ENCODE results near the gene NDUFAF8. TPM values are rescaled to one million over a fixed set of nuclear protein-coding genes. Genes with fewer than 3 reads are reported as not detected.
A peak's percentile ranks its signal among the peaks of the same experiment; 100 is the strongest.

Gene NDUFAF8
- total RNA-seq, 1 donor from 2014 or later = 39.7 TPM

GRCh38 chr17:81195941-81196495 lies 43.1 kb upstream of the NDUFAF8 start:
- H3K27me3 Mint-ChIP-seq (ENCODE audit: low read depth) = no peaks in the 10 kb centered on the region
- H3K27ac Mint-ChIP-seq (ENCODE audit: unreplicated experiment) = no peak overlapping the region
- no peaks in the 10 kb centered on the region for H3K9me3 Mint-ChIP-seq (ENCODE audit: low read depth)
- no peak for TF ChIP-seq CTCF (IDR thresholded peaks at IDR 0.05)
- no peak for DNase-seq (ENCODE audit: low spot score)
- peaks cover 2% of the 10 kb centered on the region for H3K36me3 Mint-ChIP-seq (ENCODE audit: low read depth)
- H3K4me1 Mint-ChIP-seq (ENCODE audit: low read depth) = no peaks in the 10 kb centered on the region
- H3K4me3 Mint-ChIP-seq (ENCODE audit: unreplicated experiment) = no peak overlapping the region

GRCh38 chr17:81196505-81197408 lies 42.4 kb upstream of the NDUFAF8 start:
- no peak overlapping the region for H3K4me3 Mint-ChIP-seq (ENCODE audit: unreplicated experiment)
- H3K27me3 Mint-ChIP-seq (ENCODE audit: low read depth) = no peaks in the 10 kb centered on the region
- DNase-seq (ENCODE audit: low spot score) = peak; percentile 86
- no peaks in the 10 kb centered on the region for H3K9me3 Mint-ChIP-seq (ENCODE audit: low read depth)
- no peak for TF ChIP-seq CTCF (IDR thresholded peaks at IDR 0.05)
- no peak overlapping the region for H3K27ac Mint-ChIP-seq (ENCODE audit: unreplicated experiment)
- no peaks in the 10 kb centered on the region for H3K4me1 Mint-ChIP-seq (ENCODE audit: low read depth)
- peaks cover 2% of the 10 kb centered on the region for H3K36me3 Mint-ChIP-seq (ENCODE audit: low read depth)

GRCh38 chr17:81197409-81197795 lies 41.7 kb upstream of the NDUFAF8 start:
- TF ChIP-seq CTCF (IDR thresholded peaks at IDR 0.05) = no peak
- peak; percentile 88 for DNase-seq (ENCODE audit: low spot score)
- no peak overlapping the region for H3K4me3 Mint-ChIP-seq (ENCODE audit: unreplicated experiment)
- peaks cover 2% of the 10 kb centered on the region for H3K36me3 Mint-ChIP-seq (ENCODE audit: low read depth)
- no peaks in the 10 kb centered on the region for H3K9me3 Mint-ChIP-seq (ENCODE audit: low read depth)
- no peaks in the 10 kb centered on the region for H3K4me1 Mint-ChIP-seq (ENCODE audit: low read depth)
- no peak overlapping the region for H3K27ac Mint-ChIP-seq (ENCODE audit: unreplicated experiment)
- no peaks in the 10 kb centered on the region for H3K27me3 Mint-ChIP-seq (ENCODE audit: low read depth)

DNA sequence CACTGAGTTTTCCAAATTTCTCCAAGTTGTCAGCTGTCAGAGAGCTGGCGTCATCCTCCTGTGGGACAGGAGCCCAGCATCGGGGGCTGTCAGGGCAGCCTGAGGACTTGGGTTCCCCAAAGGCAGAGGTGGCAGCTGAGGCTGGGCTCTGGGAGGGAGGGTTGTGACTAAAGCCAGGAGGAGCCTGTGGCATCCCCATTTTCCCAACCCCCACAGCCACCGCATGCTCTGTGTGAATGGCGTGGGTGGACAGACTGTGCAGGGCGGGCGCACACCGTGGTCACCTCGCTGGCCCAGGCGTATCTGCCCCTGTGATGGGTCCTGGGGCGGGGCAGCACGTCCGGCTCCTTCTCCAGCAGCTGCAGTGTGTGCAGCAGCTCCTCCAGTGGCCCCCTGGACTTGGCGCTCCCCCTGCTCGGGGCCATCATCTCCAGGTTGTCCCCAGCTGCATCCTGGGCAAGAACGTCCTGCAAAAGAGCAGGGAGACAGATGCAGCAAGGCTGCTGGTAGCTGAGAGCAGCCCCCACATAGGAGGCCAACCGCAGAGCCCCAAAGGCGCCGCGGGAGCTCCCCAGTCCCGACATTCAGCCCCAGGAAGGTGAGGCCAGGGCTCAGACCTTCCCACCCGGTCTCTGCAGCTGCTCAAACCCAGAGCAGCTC lies 41.2 kb upstream of the NDUFAF8 start:
- peaks cover 2% of the 10 kb centered on the region for H3K36me3 Mint-ChIP-seq (ENCODE audit: low read depth)
- TF ChIP-seq CTCF (IDR thresholded peaks at IDR 0.05) = no peak
- DNase-seq (ENCODE audit: low spot score) = no peak
- H3K9me3 Mint-ChIP-seq (ENCODE audit: low read depth) = no peaks in the 10 kb centered on the region
- H3K4me1 Mint-ChIP-seq (ENCODE audit: low read depth) = no peaks in the 10 kb centered on the region
- no peak overlapping the region for H3K4me3 Mint-ChIP-seq (ENCODE audit: unreplicated experiment)
- no peak overlapping the region for H3K27ac Mint-ChIP-seq (ENCODE audit: unreplicated experiment)
- H3K27me3 Mint-ChIP-seq (ENCODE audit: low read depth) = no peaks in the 10 kb centered on the region

DNA sequence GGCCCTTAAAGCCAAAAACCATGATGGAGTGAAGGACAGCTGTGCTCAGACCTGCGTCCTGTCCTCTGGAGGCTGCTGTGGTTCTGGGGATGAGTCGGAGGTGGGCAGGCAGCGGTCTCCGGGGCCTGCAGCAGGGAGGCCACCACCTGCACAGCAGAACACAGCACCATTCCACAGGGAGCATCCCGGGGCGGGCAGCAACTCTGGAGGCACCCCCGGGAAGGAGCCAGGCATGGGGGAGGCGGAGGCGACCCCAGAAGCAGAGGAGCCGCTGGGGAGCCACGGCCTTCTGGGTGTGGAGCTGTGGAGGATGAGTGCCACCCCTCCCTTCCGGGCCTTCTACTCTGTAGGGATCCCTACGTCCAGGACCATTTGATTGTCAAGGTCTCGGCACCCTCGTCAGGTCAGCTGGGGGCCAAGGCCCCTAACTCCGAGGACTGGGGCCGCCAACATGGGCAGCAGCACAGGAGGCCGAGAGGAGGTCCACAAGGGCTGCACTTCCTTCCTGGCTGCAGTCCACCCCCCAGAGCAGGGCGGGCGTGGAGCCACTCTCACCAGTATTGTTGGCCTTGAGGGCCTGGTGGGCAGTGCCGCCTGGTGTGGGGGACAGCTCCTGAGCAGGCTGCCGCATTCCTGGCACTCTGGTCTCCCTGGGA lies 40.2 kb upstream of the NDUFAF8 start:
- no peak overlapping the region for H3K27ac Mint-ChIP-seq (ENCODE audit: unreplicated experiment)
- H3K4me1 Mint-ChIP-seq (ENCODE audit: low read depth) = no peaks in the 10 kb centered on the region
- no peaks in the 10 kb centered on the region for H3K9me3 Mint-ChIP-seq (ENCODE audit: low read depth)
- H3K4me3 Mint-ChIP-seq (ENCODE audit: unreplicated experiment) = no peak overlapping the region
- DNase-seq (ENCODE audit: low spot score) = no peak
- no peak for TF ChIP-seq CTCF (IDR thresholded peaks at IDR 0.05)
- H3K36me3 Mint-ChIP-seq (ENCODE audit: low read depth) = peaks cover 2% of the 10 kb centered on the region
- no peaks in the 10 kb centered on the region for H3K27me3 Mint-ChIP-seq (ENCODE audit: low read depth)

Measured in chondrocyte (in vitro differentiated cells).